ENCODE data around the gene C3orf49.

GRCh38 chr3:63876260-63876659 lies 57.2 kb downstream of the C3orf49 start:
- no peak for TF ChIP-seq CTCF (IDR thresholded peaks at IDR 0.05; ENCODE audit: insufficient read depth, low read length)
- no peak for TF ChIP-seq REST (IDR thresholded peaks at IDR 0.05; ENCODE audit: insufficient replicate concordance, low read depth)
- TF ChIP-seq SPI1 (IDR thresholded peaks at IDR 0.05; ENCODE audit: borderline replicate concordance, low read depth), result no peak
- TF ChIP-seq POLR2AphosphoS5 (IDR thresholded peaks at IDR 0.05; ENCODE audit: low read depth), result no peak

Measured in HL-60 (cell line).